GM10248 (cell line): ENCODE data around the gene IFT57.
A peak's percentile ranks its signal among the peaks of the same experiment; 100 is the strongest.

Experiments used
- CTCF ChIA-PET: fragments of 300-600 bp; sonication (Branson Sonifier 250); formaldehyde crosslinking; extraction: SDS; loops from one replicate; lab custom pipeline; 2021; ENCODE audit warnings: antibody characterized with exemption; lab: Yijun Ruan, JAX
- POLR2A ChIA-PET: fragments of 350-650 bp; sonication (Branson Sonifier 250); formaldehyde crosslinking; extraction: SDS; loops from one replicate; lab custom pipeline; 2020; ENCODE audit warnings: antibody characterized with exemption; lab: Yijun Ruan, JAX
- DNase-seq: peaks from one replicate; pipeline ENCODE4 v3.0.0; 2012; ENCODE audit errors: extremely low spot score
- TF ChIP-seq, protein P1 (sequence below): IDR thresholded peaks from 2 replicates; pipeline ENCODE4 v1.5.1; 2012; ENCODE audit warnings: mild to moderate bottlenecking, low read depth; ENCODE audit errors: extremely low read depth, missing control alignments, control extremely low read depth

The IFT57 gene

DNA sequence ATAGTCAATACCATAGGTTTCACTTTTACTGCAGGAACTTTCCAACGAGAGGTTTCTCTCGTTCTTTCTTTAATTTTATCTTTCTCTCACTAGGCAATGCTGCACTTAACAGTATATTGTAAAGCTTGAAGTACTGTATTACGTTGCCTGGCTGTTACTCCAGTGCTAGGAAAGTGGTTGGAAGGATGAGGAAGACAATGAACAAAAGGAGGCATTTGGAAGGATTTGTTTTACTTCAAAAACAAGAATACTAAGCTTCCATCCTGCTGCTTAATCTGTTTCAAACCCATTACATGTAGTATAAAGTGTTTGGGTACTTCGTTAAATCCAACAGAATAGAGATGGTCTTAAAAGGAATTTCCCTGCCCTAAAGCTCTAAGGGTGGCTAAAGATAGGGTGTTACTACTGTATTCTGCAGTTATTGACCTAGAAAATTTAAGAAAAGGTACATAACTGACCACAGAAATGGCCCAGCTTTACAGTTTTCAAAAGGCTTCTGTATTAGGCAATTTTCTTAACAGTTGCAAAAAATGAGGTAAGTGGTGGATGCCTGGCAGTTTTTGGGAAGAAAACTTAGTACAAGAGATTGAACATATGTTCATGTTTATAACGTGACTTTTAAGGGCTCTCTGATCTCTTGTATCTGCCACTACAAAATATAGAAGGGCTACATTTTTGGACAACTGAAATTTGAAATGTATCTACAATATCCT, 785 bp upstream of the IFT57 start:
- TF ChIP-seq, protein P1, sequence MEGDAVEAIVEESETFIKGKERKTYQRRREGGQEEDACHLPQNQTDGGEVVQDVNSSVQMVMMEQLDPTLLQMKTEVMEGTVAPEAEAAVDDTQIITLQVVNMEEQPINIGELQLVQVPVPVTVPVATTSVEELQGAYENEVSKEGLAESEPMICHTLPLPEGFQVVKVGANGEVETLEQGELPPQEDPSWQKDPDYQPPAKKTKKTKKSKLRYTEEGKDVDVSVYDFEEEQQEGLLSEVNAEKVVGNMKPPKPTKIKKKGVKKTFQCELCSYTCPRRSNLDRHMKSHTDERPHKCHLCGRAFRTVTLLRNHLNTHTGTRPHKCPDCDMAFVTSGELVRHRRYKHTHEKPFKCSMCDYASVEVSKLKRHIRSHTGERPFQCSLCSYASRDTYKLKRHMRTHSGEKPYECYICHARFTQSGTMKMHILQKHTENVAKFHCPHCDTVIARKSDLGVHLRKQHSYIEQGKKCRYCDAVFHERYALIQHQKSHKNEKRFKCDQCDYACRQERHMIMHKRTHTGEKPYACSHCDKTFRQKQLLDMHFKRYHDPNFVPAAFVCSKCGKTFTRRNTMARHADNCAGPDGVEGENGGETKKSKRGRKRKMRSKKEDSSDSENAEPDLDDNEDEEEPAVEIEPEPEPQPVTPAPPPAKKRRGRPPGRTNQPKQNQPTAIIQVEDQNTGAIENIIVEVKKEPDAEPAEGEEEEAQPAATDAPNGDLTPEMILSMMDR: no peak

DNA sequence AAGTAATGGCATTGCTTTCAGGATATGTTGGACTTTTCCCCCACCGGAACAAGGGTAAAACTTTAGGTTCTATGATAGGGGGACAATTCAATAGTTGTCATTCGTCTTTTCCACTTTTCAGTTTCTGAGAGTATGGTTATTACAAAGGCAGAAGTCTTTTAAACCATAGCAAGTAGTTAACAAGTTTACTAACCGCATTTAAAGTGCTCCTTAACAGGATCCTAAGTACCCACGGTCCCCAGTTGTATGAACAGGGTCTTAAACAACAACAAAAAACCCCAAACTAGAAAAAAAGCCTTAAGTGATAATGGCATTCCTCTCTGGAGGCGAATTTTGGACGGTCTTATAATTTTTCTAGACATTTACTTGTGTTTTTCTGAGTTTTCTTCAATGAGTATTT, 831 bp downstream of the IFT57 start:
- no peak for DNase-seq
- TF ChIP-seq, protein P1: no peak
- CTCF ChIA-PET: interaction anchor here (0.7 to 2.0 kb wide), 2 partner anchors 17 to 148 kb away, joined by 3 to 6 read pairs; no protein-coding TSS in a partner anchor
- POLR2A ChIA-PET: interaction anchor here (0.9 kb wide), 1 partner anchor 97 kb away, joined by 3 read pairs; no protein-coding TSS in a partner anchor

More for the DNA sequence above, 785 bp upstream of the IFT57 start:
- ChIA-PET POLR2A (no interaction called here), CTCF (interaction anchor here (1.0 to 1.5 kb wide), 7 partner anchors 11 to 329 kb away, joined by 3 to 4 read pairs (median 3); partner anchors contain the start of gene HHLA2)
- no peak for DNase-seq

DNA sequence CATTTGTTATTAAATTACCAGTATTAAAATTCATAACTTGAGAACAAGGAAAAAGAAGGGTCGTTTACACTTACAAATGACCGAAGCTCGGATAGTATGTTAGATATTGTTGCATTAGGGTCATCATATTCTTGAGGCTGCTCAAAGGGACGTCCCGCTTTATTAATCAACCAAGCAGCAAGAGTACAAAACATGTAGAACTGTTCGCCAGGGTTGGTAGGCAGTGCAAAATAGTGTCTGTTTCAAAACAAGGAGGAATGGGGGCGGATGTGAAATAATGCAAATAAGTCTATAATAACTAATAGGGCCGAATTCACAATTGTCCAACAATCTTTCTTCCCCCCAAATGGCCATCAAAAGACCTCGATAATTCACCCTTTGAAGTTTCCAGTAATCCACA, 2.9 kb downstream of the IFT57 start:
- ChIA-PET CTCF (no interaction called here), POLR2A (no interaction called here)
- peak; percentile 20 for DNase-seq
- TF ChIP-seq, protein P1: no peak

DNA sequence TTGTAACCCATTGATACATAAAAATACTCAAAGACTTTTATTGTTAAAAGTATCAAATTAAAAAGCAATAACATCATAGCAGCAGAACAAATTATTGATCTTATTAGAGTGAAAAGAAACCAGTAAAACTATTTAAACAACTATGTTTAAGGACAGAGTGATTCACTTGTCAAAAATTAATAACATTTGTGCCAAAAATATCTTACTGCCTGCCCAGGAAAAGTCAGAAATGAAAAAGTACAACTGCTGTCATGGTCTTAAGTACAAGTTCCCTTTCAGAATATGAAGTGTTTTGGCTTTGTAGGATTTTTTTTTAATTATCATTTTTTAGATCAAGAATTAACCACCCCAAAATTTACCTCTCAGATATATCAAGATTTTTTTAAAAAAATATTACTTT, 3.4 kb downstream of the IFT57 start:
- CTCF ChIA-PET: interaction anchor here (0.9 kb wide), 1 partner anchor 25 kb away, joined by 3 read pairs; no protein-coding TSS in a partner anchor
- DNase-seq: no peak

DNA sequence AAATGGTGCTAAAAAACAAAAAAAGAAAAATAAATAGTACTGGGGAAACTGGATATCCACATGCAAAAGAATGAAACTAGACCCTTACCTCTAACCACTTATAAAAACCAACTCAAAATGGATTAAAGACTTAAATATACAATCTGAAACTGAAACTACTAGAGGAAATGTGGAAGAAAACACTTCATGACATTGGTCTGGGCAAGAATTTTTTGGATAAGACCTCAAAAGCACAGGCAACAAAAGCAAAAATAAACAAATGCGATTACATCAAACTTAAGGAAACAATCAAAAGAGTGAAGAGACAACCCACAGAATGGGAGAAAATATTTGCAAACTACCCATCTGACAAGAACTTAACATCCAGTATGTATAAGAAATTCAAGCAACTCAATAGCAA, 6.4 kb downstream of the IFT57 start:
- ChIA-PET CTCF (interaction anchor here (1.0 to 1.5 kb wide), 2 partner anchors 8 to 190 kb away, joined by 4 read pairs; no protein-coding TSS in a partner anchor), POLR2A (no interaction called here)
- DNase-seq: no peak
- TF ChIP-seq, protein P1: no peak

More for the DNA sequence above, 3.4 kb downstream of the IFT57 start:
- POLR2A ChIA-PET: no interaction called here
- TF ChIP-seq, protein P1: no peak

DNA sequence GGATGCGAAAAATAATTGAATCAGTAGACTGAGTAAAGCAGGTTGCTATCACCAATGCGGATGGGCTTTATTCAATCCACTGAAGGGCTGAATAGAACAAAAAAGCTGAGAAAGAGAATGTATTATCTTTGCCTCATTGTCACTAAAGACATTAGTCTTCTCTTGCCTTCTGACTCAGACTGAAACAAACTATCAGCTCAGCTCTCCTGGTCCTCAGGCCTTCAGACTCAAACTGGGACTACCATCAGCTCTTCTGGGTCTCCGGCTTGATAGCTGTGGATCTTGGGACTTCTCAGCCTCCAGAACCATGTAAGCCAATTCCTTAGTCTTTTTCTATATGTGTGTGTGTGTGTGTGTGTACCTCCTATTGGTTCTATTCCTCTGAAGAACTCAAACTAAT, 12.6 kb downstream of the IFT57 start:
- DNase-seq: no peak
- CTCF ChIA-PET: no interaction called here
- POLR2A ChIA-PET: no interaction called here
- TF ChIP-seq, protein P1: no peak
